HPDE6-E6E7 (cell line): Measurements from ENCODE around the gene RIPK1.
A peak's percentile ranks its signal among the peaks of the same experiment; 100 is the strongest.
"Not testable (repeated sequence)": the region's sequence is repeated elsewhere in the genome, so short reads cannot be mapped to it uniquely, and the experiment has no call there.

Source experiments
- DNase-seq: peaks from one replicate; pipeline ENCODE4 v3.0.0; 2011; ENCODE audit warnings: missing footprints; ENCODE audit errors: extremely low spot score

Gene RIPK1

DNA sequence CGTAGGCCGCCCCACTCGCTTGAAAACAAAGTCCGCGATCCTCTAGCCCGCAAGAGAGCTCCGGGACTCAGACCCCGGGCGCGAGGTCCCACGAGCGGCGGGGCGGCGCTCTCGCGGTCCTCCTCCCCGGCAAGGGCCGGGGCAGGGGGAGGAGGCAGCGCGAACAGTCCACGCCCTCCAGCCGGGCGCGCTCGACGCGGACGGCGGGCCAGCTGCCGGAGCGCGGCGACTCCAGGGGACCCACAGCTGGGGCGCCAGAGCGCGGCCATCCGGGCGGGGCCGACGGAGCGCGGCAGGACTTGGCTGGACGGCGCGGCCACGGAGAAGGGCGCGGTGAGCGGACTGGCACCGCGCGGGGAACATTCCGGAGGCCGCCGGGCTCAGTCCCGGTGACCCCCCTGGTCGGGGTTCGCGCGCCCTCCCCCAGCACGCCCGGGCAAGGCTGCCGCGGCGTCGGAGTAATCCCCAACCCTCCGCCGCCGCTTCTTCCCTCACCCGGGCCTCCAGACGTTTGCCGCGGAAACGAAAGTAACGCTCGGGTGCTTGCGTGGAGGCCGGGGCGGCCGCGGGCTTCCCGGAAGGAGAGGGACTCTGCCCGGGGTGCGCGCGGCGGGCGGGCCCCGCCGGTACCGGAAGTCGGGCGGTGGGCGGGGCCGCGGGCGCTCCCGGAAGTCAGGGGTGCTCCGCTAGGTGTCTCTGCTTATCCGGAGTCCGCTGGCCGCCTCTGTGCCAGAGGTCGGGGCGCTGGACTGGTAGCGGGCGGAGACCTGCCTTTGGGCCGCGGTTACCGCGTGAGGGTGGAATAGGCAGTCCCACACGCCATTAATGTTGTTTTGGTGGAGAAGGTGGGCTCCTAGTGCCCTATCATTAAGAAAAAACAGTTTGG is at the start of gene RIPK1:
Gene RIPK1 (plus strand): TSS at position 166 of the 886 bp plus-strand sequence. CDS start 8,330 bp downstream, outside the sequence.
- peak; percentile 89 for DNase-seq

DNA sequence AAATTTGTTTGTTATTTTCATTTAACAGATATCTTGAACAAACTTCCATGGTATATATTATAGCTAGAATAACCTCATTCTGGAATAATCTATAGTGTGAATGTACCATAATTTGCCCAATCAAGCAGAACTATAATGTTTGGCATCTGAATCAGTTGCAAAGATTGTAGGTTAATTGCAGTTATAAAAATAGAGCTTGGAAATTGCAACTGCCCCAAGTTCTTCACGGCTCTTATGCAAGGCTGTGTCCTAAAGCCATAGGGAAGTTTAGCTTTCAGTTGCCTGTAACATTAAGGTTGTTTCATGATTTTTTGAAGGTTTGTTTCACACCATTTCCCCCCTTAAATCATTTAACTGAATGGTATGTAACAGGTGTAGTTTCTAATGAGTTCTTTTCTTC is 49.2 kb upstream of the RIPK1 start:
- DNase-seq, result no peak

DNA sequence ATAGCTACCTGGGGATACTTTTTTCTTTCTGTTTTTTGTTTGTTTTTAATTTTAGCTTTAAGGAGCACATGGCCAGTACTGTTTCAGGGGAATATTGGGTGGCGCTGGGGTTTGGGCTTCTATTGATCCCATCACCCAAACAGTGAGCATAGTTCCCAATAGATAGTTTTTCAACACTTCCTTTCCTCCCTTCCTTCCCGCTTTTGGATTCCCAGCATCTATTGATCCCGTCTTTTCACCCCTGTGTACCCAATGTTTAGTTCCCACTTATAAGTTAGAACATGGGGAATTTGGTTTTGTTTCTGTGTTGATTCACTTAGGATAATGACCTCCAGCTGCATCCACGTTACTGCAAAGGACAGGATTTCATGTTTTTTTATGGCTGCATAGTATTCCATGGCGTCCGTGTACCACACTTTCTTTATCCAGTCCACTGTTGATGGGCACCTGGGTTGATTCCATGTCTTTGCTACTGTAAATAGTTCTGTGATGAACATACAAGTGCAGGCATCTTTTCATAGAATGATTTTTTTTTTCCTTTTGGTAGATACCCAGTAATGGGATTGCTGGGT is 48.5 kb upstream of the RIPK1 start:
- DNase-seq, result no peak

DNA sequence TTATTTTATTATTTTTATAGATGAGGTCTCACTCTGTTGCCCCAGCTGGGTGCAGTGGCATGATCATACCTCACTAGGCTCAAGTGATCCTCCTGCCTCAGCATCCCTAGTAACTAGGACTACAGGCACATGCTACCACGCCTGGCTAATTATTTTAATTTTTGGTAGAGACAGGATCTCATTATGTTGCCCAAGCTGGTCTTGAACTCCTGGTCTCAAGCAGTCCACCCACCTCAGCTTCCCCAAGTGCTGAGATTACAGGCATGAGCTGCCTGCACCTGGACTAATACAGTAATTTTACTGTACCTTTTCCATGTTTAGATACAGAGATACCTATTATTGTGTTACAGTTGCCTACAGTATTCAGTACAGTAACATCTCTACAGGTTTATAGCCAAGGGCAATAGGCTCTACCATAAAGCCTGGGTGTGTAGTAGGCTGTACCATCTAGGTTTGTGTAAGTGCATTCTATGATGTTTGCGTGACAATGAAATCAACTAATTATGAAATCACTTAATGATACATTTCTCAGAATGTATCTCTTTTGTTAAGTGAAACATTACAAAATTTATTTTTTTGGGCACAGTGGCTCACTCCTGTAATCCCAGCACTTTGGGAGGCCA is 47.2 kb upstream of the RIPK1 start:
- DNase-seq, result not testable (repeated sequence)

DNA sequence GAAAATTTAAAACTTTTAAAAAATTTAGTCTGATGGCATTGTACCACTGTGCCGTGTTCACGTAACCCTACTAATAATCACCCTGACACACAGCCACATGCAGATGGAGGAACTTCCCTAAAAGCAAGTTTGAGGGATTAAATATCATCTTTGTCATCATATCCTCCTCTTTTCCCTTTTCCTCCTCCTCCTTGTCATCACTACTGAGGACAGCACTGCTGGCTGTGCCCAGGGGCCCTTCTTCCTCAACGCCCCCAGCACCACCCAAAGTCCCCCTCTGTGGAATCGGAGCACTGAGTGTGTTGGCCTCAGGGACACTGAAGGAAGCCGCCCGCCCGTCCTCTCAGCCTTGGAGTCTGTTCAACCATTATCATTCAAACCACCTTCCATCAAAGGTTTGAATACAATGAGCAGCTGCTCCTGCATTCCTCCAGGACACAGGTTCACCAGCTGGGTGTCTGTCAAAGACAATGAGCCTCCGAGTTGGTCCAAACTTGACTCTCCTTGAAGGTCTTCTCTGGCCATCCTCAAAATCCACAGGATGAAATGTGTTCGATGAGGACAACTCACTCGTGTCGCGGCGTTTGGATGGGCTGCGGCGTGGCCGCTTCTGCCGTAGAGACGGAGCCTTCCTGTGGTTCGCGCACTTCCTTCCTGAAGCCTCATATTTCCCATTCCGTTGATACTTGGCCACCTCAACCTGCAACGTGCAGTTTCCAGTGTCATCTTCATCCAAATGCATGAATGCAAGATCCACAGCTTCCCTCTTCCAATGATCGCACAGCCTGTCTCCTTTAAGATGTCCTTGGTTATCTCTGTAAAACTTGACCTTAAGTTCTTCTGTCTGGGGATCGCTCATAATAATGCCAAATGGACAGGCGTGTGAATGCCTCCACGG is 45.3 kb upstream of the RIPK1 start:
- no peak for DNase-seq

DNA sequence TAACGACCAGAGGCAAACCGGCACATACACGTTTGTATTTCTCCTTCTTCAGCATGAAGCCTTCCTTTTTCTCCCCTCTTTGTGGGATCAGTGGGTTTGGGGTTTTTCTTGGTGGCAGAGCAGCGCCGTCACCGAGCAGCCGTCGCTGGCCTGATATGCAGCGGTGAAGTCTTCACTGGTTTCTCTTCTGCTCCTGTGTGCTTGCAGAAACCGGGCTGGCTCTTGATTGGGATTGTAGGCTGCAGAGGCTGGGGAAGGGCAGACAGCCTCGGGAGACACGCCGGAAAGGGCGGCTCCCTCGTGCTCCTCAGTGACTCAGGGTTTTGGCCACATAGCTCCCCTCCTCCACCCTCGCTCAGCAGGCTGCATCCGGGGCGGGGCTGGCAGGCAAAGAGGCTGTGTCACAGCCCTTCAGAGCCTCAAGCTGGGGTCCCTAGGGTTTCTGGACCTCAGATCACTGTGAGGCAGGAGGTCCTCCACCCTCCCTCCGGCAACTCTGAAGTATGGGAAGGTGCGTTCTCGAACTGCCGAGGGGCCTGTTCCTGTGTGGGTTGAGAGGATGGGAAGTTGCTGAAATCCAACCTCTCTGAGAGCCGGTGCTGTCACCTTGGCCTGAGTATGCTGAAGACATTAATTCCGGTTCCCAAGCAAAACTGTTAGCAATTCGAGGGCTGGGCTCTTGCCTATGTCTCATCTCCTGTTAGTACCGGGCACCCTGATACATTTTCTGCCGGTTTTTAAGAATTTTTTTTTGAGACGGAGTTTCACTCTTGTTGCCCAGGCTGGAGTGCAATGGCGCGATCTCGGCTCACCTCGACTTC is 44.4 kb upstream of the RIPK1 start:
- DNase-seq, result peak; percentile 87

DNA sequence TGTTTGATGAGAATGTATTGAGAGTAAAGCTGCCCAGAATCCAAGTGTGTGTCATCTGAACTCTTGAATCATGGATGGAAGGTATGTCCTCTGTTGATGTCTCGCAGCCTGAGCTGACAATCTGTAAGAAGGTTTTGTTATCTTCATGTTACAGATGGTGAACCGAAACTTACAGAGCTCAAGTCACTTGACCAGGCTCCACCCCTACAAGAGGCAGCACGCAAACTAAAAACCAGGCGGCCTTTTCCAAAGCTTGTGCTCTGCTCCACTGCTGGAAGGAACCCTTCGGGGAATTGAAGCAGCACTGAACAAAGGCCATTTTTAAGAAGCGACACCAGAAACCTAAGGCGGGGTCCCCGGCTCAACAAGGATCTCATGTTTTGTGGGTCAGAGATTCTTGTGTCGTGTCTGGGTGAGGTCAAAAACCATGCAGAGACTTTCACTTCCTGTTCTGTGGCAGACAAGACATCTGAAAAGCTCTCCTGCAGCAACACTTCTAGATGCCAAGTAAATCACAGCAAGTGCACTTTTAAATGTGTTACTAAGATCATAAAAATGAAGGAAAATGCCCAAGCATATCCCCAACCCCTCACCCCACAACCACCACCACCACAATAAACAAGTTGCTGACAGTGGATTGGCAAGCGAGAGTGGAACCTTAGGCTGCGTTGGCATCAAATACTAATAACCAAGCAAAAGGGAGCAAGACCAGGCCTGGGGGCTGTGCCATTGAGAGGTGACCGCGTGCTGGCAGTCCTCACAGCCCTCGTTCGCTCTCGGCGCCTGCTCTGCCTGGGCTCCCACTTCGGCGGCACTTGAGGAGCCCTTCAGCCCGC is 41.3 kb upstream of the RIPK1 start:
- no peak for DNase-seq

DNA sequence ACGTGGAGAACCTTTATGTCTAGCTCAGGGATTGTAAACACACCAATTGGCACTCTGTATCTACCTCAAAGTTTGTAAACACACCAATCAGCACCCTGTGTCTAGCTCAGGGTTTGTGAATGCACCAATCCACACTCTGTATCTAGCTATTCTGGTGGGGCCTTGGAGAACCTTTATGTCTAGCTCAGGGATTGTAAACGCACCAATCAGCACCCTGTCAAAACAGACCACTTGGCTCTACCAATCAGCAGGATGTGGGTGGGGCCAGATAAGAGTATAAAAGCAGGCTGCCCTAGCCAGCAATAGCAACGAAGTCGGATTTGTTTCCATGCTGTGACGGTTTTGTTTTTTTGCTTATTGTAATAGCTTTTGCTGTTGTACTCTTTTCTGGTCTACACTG is 40.1 kb upstream of the RIPK1 start:
- not testable (repeated sequence) for DNase-seq

DNA sequence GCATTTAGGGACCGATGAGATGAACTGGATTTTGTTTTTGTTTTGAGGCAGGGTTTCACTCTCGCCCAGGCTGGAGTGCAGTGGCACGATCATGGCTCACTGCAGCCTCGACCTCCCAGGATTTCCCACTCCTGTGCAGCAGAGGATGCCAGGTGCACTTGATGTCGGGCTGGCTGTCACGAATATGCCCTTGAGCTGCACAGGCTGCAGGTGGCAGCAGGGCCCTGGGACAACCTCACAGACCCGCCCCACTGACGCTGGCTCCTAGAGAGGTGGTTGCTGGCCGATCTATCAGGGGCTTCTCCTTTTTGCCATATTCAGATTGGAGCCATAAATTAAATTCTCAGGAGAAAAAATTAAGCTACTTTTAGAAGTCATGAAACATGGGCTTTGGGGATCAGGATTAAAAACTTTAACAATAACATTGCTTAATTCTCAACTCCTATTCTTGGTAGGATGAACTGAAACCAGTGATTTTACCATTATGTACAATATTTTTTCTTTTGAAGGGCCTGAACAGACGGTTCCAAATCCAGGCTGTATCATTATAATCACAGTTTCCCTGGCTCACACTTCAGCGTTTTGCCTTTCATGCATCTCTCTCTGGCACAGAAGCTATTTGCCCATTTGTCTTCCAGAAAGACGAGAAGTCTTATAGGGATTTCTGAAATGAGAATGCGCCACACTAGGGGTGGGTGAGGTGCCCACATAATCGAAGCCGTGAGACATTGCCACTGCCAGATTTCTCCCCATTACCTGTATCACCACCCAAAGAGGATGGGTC is 36.2 kb upstream of the RIPK1 start:
- no peak for DNase-seq

DNA sequence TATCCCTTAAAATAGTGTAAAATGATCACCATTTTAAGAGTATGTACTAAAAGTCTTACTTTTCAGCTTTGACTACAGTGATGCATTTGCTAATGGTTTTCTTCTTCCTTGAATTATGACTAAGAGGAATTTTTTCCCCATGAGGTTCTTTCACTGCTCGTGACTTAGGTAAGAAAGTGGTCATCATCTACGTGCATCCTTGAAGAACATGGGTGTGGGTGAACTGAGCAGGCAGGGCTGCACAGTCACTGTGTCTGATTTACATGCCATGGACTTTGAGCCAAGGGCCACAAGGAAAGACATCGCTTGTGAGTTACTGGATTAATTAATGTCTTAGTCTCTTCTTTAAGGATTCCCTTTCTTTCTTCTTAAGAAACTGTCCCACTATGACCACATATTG is 35.3 kb upstream of the RIPK1 start:
- peak; percentile 42 for DNase-seq

DNA sequence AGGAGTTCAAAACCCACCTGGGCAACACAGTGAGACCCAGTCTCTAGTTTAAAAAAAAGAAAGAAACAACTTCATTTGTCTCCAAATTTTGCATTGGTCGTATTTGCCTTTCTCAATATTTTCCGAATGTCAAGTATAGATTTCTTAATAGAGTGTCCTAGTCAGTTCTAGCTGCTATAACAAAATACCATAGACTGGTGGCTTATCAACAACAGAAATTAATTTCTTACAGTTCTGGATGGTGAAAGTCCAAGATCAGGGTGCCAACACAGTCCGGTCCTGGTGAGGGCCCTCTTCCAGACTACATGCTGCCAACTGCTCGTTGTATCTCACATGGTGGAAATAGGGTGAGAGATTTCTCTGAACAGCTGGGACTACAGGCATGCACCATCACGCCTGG is 34.6 kb upstream of the RIPK1 start:
- DNase-seq, result no peak

DNA sequence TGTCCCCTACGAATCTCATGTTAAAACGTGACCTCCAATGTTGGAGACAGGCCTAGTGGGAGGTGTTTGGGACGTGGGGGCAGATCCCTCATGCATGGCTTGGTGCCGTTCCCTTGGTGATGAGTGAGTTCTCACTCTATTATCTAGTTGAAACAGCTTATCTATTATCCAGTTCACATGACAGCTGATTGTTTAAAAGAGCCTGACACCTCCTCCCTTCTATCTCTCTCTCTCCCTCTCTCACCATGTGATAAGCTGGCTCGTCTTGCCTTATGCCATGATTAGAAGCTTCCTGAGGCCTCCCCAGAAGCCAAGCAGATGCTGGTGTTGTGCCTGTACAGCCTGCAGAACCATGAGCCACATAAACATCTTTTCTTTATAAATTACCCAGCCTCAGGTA is 32.9 kb upstream of the RIPK1 start:
- DNase-seq, result no peak

DNA sequence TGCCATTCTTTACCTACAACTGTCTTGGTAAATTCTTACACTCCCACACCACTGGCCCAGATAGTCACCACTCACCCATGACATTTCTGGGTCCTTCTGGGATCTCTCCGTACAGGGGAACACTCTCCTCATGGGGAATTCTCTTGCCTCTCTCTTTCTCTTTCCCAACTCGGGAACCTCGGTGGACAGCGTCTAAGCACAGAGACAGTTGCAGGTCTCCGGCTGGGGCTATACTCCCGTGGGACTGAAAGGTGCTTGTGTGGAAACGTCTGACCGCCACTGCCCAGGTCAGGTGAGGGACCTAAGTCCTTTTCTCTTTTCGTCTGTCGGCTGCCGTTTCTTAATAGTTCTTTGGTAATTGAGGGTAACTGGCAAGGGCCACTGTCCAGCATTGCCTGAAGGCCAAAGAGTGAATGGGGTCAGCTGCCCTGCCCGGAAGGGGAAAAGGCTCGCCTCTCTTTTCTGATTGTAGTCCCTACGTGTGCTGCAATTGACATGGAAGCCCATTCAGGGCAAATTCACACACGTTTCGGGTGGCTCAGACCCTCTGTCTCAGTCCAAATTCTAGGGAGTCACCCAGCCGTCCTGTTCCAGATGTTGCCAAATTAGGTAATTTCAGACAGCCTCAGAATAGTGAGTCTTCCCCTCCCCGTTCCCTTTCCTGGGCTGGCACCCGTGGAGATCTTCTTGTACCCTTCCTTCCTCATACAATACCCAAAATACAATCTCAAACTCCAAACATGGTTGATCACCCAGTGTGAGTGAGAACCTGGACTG is 31.2 kb upstream of the RIPK1 start:
- no peak for DNase-seq

DNA sequence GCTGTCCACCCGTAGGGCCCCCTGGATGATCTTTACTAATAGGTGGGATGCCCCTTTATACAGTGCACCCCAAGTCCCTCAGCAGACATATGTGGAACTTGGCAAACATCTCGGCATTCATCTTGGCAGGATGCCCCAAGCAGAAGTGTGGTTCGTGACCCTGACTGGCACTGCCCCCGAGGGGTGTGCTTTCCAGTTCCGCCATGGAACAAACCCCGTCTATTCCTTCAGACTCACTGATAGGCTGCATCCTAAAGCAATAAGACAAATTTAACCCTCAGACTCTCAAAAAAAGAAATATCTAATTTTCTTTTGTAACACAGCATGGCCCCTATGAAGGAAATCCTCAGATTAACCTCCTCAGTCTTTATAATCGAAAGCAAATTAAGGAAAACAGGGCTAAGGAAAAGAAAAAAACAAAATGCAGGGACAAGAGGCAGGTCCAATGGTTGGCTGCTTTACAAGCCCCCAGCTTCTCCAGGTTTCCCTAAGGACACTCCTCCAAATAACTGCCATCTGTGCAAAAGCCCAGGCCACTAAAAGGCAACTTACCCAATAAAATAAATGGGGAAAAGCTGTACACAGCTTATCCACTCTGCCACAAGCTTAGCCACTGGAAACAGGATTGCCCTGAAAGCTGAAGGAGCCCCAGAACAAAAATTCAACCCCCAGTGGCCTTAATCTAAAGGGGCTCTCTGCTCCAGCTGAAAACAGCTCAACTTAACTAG is 30.5 kb upstream of the RIPK1 start:
- DNase-seq, result no peak

DNA sequence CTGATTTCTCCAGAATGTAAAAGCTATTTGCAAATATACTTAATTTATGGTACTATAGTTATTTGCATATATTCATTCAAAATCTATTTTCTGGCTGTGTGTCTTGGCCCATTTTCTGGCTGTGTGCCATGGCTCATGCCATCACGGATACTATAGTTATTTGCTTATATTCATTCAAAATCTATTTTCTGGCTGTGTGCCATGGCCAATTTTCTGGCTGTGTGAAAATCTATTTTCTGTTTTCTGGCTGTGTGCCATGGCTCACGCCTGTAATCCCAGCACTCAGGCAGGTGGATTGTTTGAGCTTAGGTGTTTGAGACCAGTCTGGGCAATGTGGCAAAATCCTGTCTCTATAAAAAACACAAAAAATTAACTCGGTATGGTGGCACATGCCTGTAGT is 28.9 kb upstream of the RIPK1 start:
- no peak for DNase-seq

DNA sequence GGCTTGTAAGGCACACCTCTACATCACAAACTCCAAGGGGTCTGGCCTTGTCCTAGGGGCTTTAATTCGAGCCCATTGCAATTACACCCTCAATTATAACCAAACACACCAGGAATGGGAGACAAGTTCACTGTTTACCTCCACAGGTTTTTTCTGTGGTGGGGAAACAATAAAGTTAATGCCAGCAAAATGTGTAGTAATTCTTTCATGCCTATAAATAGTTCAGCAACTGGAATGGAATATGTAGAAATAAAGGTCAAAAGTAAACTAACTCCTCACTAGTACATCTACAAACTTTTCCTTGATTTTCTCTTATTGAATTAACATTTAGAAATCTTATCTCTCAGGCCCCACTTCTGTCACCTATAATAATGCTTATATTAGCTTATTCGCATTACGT is 27.1 kb upstream of the RIPK1 start:
- DNase-seq, result no peak

DNA sequence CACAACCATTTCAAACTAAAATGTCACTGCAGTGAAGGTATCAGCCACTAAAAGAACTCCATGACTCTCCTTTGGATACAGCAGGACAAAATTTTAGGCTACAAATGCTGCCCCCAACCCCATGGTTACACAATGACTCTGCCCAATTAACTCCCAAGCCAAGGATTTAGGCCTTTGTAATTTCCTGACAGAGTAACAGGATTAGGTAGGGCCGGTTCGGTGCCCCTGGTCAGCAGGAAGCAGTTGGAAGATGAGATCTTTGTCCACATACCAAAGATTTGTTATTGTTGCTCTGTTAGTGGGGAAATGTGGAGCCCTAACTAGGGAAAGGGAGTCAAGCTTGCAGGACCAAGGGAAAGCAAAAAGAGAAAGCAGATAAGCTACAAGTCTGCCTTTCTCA is 26.7 kb upstream of the RIPK1 start:
- DNase-seq, result no peak

DNA sequence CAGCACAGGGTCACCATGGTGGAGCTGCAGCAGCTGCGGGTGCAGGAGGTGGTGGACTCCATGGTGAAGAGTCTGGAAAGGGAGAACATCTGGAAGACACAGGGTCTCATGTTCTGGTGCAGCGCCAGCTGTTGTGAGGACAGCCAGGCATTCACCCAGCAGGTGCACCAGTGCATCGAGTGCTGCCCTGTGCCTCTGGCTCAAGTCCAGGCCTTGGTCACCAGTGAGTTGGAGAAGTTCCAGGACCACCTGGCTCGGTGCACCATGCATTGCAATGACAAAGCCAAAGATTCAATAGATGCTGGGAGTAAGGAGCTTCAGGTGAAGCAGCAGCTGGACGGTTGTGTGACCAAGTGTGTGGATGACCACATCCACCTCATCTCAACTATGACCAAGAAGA is 22.9 kb upstream of the RIPK1 start:
- no peak for DNase-seq
